Midbrain (tissue), 1 donor: Measurements from ENCODE around the gene NBAS.

ENCODE experiments used
- DNase-seq: peaks from one replicate; lab custom pipeline; 2025; lab: John Stamatoyannopoulos, UW

NBAS gene

DNA sequence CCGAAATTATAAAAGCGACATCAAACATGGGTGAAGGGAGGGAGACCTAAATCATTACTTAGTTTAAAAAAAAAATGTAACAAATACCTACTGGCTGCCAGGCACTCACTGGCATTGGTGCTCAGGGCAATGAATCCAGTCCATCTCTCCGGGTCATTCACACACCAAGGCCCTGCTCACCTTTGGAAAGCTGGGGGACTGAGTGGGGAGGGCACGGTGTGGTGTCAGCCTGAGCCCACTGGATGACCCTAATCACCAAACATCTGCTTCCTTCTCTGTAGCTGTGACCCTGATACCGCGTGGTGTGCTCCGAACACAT, 30.2 kb upstream of the NBAS start:
- no peak for DNase-seq

GRCh38 chr2:15588329-15588919, 27.3 kb upstream of the NBAS start:
- DNase-seq, result peak; percentile 56

- DNase-seq, result no peak
Measured at GRCh38 chr2:15584767-15585469, 23.8 kb upstream of the NBAS start.

GRCh38 chr2:15584316-15584715, 23.2 kb upstream of the NBAS start:
- DNase-seq, result no peak

GRCh38 chr2:15583826-15584225, 22.7 kb upstream of the NBAS start:
- DNase-seq, result no peak

- no peak for DNase-seq
Measured at GRCh38 chr2:15582710-15583357, 21.7 kb upstream of the NBAS start.

GRCh38 chr2:15580451-15580850, 19.3 kb upstream of the NBAS start:
- no peak for DNase-seq

GRCh38 chr2:15579641-15580040, 18.5 kb upstream of the NBAS start:
- no peak for DNase-seq

DNA sequence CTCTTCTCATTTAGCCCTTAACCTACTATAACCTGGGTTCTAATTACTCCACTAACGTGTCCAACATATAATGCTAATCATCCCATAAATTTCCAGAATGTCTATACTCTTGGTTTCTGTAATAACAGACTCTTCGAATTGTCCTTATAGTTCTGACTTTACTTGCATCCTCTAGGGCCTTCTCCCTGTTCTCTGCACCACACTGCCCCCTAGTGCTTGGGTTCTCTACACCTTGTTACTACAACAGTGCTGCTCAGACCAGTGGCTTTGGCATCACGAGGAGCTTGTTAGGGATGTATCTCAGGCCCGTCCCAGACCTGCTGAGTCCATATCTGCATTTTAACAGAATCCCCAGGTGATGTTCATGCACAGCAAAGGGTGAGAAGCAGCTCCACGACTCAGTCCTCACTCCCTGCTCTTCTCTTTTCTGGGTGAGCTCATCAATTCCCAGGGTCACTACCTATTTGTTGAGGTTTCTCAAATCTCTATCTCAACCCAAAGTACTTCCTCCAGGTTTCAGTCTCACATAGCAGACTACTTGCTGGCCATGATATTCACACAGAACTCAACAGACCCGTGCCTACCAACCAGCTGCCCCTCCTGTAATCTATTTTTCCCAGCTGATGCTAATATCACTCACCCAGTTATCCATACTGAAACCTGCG, 16.1 kb upstream of the NBAS start:
- peak; percentile 79 for DNase-seq

DNA sequence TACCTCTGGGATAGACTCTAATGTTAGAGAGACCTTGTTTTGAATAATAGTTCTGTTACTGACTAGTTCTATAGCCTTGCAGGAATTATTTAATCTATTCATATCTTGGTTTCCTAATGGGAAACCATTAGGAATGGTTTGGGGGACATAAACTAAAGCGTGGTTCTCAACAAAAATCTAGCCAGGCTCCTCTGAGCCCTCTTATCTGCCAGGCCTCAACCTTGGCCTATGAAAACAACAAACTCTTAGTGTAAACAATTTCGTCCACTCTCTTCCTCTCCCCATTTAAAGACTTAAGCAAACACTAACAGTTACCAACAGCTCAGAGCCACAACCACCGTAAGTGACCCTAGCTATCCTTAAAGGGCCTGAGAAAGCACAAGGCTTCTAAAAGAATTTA, 10.6 kb upstream of the NBAS start:
- DNase-seq, result no peak

DNA sequence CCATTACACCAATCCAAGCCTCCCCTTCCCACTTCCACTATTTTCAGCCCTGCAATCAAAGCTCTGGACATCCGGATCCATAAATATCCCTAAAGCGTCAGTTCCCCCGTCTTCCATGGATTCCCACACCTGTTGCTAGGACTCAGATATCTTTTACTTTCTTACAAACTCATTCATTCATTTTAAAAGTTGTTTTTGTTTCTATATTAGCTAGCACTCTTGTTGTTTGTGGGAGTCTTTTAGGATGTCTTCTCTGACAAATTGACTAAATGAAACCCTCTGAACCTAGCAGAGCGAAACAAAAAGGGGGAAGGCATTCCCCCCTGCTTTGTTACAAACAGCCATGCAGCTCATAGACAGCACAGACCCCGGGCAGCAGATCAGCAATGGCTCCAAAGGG, 9.0 kb upstream of the NBAS start:
- DNase-seq, result no peak

DNA sequence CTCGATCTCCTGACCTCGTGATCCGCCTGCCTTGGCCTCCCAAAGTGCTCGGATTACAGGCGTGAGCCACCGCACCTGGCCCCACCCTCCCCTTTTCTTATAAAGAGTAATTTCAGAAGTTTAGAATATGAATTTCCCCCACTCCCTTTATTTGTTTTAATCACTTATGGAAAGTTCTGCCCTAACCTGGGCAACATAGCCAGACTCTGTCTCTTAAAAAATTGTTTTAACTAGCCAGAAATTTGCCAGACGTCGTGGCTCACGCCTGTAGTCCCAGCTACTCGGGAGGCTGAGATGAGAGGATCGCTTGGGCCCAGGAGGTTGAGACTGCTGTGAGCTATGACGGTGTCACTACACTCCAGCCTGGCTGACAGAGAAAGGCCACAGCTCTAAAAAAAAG, 7.7 kb upstream of the NBAS start:
- no peak for DNase-seq

GRCh38 chr2:15566912-15567311, 5.8 kb upstream of the NBAS start:
- DNase-seq, result no peak

DNA sequence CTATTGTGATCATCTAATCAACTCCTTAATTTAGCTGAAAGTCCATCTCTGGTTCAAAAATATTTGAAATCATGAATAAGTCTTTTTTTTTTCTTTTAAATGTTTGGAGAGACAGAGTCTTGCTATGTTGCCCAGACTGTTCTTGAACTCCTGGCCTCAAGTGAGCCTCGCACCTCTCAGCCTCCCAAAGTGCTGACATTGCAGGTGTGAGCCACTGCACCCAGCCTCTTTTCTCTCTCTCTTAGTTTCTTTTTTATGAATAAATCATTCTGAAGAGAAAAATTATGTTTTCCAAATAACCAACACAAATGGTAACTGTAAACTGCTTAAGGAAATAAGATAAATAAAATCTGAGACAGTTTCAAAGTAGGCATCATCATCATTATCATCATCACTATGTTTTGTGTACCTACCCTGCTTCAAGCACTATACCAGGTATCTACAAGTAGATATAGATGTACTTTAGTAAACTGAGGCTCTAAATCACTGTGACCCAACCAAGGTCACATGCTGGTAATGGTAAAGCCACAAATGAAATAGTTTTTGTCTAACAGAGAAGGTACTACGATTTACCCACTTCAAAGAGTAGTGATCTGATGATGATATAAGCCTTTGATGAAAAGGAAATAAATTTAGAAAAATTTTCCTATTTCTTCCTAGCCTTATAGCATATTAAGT, 5.0 kb upstream of the NBAS start:
- no peak for DNase-seq

- DNase-seq, result no peak
Measured at GRCh38 chr2:15565392-15565791, 4.3 kb upstream of the NBAS start.

DNA sequence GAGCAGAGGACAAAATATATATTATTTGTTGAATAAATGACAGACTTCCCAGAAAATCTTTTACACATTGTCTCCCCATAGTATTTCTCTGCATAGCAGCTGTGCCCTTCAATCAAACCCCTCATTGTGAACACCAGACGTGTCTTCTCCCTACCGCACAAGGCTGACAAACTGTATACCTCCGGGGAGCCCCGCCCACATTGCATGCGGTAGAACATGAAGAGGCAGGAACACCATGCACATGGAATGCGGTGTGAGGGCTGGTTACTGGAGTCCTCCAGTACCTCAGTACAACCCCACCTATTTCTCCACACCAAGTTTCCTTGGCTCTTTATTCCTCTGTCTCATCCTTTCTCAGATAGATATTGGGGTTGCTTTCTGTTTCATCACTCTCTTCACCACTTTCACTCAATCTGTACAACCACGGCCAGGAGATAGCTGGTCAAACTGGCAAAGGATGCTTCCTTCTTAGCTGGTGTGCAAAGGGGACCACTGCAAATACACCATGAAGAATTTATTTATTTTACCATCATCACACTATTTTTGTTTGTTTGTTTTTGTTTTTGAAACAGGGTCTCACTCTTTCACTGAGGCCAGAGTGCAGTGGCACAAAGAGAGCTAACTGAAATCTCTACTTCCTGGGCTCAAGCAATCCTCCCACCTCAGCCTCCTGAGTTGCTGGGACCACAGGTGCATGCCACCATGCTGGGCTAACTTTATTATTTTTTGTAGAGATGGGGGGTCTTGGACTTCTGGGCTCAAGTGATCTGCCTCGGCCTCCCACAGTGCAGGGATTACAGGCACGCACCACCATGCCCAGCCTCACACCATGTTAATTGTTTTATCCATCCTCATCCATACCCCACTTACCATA, 2.3 kb upstream of the NBAS start:
- no peak for DNase-seq

DNA sequence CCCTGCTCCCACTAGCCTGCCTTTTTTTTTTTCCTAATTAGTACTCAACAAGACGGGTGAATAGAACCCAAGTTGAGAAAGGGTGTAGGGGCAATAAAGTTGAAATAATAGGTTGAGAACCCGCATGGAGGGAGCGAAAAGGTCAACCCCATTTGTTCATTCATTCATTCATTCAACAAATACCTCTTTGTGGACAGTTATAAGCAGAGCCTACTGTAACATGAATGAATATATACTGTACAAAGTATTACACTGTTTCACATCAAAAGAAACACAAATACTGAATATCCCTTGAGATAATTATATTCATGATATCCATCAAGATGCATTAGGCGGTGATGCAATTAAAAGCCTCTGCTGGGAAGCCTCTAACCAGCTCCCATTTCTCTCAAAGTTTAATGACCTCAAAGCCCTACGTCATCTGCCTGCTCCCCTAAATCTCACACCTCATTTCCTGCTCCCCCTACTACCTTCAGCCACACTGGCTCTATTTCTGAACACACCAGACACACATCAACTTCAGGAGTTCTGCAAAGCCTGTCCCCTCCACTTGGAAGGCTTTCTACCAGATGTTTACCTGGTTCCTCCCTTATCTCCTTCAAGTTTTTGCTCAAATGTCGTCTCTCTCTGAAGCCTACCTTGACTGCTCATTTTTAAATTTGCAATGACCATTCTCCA, 1.4 kb upstream of the NBAS start:
- DNase-seq, result no peak

- peak; percentile 75 for DNase-seq
Measured at GRCh38 chr2:15561574-15562344, 625 bp upstream of the NBAS start.

DNA sequence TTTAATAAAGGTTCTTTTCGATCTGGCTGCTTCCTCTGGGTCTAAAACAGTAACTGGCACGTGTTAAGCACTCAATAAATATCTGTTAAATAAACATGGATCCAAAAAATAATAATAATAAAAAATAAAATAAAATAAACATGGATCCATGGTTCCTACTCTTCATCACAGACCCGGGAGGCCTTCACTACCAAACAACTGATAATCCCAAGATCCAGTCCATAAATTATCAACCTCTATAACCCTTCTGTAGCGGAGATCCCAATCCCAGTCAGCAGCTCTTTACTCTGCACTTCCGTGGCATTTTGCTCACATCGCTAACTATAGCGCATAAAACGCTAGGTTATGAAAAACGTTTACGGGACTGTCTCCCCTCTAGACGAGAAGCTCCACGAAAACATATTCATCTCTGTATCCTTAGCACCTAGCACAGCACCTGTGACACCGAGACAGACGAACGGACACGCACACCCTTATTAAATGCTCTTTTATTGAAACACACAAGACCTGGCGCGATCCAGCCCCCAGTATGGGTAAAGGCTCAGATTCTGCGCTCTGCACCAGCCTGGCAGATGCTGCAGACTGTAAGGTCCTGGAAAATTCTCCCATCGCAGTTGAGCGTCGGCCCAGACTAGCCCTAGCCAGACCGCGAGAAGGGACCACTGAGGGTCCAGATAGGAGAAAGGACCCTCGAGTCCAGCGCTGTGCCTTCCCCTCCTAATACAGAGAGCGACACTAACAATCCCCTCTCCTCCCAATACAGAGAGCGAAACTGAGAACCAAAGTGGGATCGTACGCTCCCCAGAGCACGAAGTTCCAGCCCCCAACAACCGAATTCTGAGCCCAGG, 770 bp downstream of the NBAS start:
- DNase-seq, result peak; percentile 38
